Endodermal cell (in vitro differentiated cells): ENCODE data around the gene BCAM. TPM values are rescaled to one million over a fixed set of nuclear protein-coding genes. Genes with fewer than 3 reads are reported as not detected.
"Not testable (repeated sequence)": the region's sequence is repeated elsewhere in the genome, so short reads cannot be mapped to it uniquely, and the experiment has no call there.

Experiments used
- DNase-seq: peaks from one replicate; pipeline ENCODE4 v3.0.0-alpha.2; 2017
- H3K27ac ChIP-seq: 2 replicates; pipeline ENCODE4 v1.5.1; 2013; ENCODE audit warnings: mild to moderate bottlenecking, low read depth, low read length, moderate library complexity
- H3K27me3 ChIP-seq: 2 replicates; pipeline ENCODE4 v1.6.1; 2013; ENCODE audit warnings: mild to moderate bottlenecking, low read length, moderate library complexity; ENCODE audit not compliant: insufficient read depth, control insufficient read depth, poor library complexity, severe bottlenecking
- H3K36me3 ChIP-seq: 2 replicates; pipeline ENCODE4 v1.7.0; 2013; ENCODE audit warnings: mild to moderate bottlenecking, low read length, moderate library complexity; ENCODE audit not compliant: control insufficient read depth, insufficient read depth
- H3K4me1 ChIP-seq: one replicate; pipeline ENCODE4 v1.7.0; 2013; ENCODE audit warnings: low read length; ENCODE audit not compliant: control insufficient read depth, insufficient read depth
- H3K4me3 ChIP-seq: 2 replicates; pipeline ENCODE4 v1.5.1; 2013; ENCODE audit warnings: mild to moderate bottlenecking, low read length, moderate library complexity
- H3K9ac ChIP-seq: 2 replicates; pipeline ENCODE4 v1.6.1; 2013; ENCODE audit warnings: mild to moderate bottlenecking, low read length, moderate library complexity; ENCODE audit not compliant: poor library complexity, severe bottlenecking; ENCODE audit errors: extremely low read depth
- H3K9me3 ChIP-seq: 2 replicates; pipeline ENCODE4 v1.6.1; 2013; ENCODE audit warnings: mild to moderate bottlenecking, low read length, moderate library complexity; ENCODE audit not compliant: control insufficient read depth
- H3K27ac Mint-ChIP-seq: 2 replicates; pipeline ENCODE4 v1.8.0; 2020; ENCODE audit warnings: mixed read lengths
- H3K27me3 Mint-ChIP-seq: 2 replicates; pipeline ENCODE4 v1.8.0; 2021; ENCODE audit warnings: mild to moderate bottlenecking, mixed read lengths; ENCODE audit not compliant: insufficient read depth
- H3K36me3 Mint-ChIP-seq: 2 replicates; pipeline ENCODE4 v1.8.0; 2020; ENCODE audit warnings: low read depth, mixed read lengths
- H3K4me1 Mint-ChIP-seq: 2 replicates; pipeline ENCODE4 v1.8.0; 2020; ENCODE audit warnings: mixed read lengths
- H3K4me3 Mint-ChIP-seq: 2 replicates; pipeline ENCODE4 v1.8.0; 2020; ENCODE audit warnings: mild to moderate bottlenecking, moderate library complexity, mixed read lengths
- H3K9me3 Mint-ChIP-seq: 2 replicates; pipeline ENCODE4 v1.8.0; 2020; ENCODE audit warnings: mild to moderate bottlenecking, mixed read lengths
- CTCF ChIP-seq: fragments of 200-600 bp; sonication (generic); conservative IDR thresholded peaks from 2 replicates; pipeline ENCODE4 v1.5.0; 2021; ENCODE audit warnings: antibody characterized with exemption, mild to moderate bottlenecking
- WGBS, 2 experiments: methylation state at CpG; one replicate each; pipeline versions ENCODE4 v1.1.5 to v1.1.7; 2013; ENCODE audit warnings: missing lambda C conversion rate in 2 of 2, mixed read lengths in 1 of 2; ENCODE audit not compliant: insufficient coverage in 1 of 2, insufficient read length in 1 of 2; 5-methylcytosine and 5-hydroxymethylcytosine counted together
- total RNA-seq, 2 donors: library from RNA; stranded (reverse); fragmentation: NEBNext Ultra II Directional in 1 of 2; extraction: Animal tissue kit (Norgen Biotek cat#: 25700) in 1 of 2; gene quantifications; 2 replicates in 1 of 2; 3 replicates in 1 of 2; pipeline ENCODE4 v1.2.1, GENCODE V29; 2021

Gene BCAM
- total RNA-seq, 2 donors from 2014 or later = 62.9 to 64.0 TPM

GRCh38 chr19:44779150-44779549 lies 29.8 kb upstream of the BCAM start:
- Histone ChIP-seq H3K4me1 (no peaks in the 10 kb centered on the region), H3K9me3 (no peaks in the 10 kb centered on the region), H3K27me3 (no peaks in the 10 kb centered on the region), H3K9ac (no peak overlapping the region), H3K27ac (no peak overlapping the region), H3K36me3 (no peaks in the 10 kb centered on the region), H3K4me3 (no peak overlapping the region)
- Mint-ChIP-seq H3K36me3 (no peaks in the 10 kb centered on the region), H3K9me3 (no peaks in the 10 kb centered on the region), H3K27me3 (peaks cover 6% of the 10 kb centered on the region), H3K4me3 (peak overlapping the region; percentile 23), H3K4me1 (peaks cover under 1% of the 10 kb centered on the region), H3K27ac (no peak overlapping the region)
- WGBS, 2 experiments = 90 to 100% methylated on average over 1 to 2 of the region's 2 CpGs
- TF ChIP-seq CTCF = no peak
- no peak for DNase-seq

DNA sequence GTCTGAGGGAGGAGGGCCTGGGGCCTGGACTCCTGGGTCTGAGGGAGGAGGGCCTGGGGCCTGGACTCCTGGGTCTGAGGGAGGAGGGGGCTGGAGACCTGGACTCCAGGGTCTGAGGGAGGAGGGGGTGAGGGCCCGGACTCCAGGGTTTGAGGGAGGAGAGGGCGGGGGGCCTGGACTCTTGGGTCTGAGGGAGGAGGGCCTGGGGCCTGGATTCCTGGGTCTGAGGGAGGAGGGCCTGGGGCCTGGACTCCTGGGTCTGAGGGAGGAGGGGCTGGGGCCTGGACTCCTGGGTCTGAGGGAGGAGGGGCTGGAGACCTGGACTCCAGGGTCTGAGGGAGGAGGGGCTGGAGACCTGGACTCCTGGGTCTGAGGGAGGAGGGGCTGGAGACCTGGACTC lies 27.2 kb upstream of the BCAM start:
- not testable (repeated sequence) for H3K4me1 ChIP-seq, H3K27ac ChIP-seq, H3K9ac ChIP-seq, H3K4me1 Mint-ChIP-seq, H3K9me3 ChIP-seq, H3K36me3 ChIP-seq, H3K27me3 Mint-ChIP-seq, H3K27me3 ChIP-seq, H3K9me3 Mint-ChIP-seq, H3K4me3 Mint-ChIP-seq, H3K4me3 ChIP-seq, H3K27ac Mint-ChIP-seq, DNase-seq, H3K36me3 Mint-ChIP-seq
- 96% methylated on average over 2 of the region's 2 CpGs; no CpG with 5 or more reads in 1 of the 2 experiments for WGBS, 2 experiments

- Histone ChIP-seq H3K27ac (no peak overlapping the region), H3K27me3 (no peaks in the 10 kb centered on the region), H3K4me3 (no peak overlapping the region), H3K9ac (no peak overlapping the region), H3K9me3 (no peaks in the 10 kb centered on the region), H3K4me1 (no peaks in the 10 kb centered on the region), H3K36me3 (no peaks in the 10 kb centered on the region)
- Mint-ChIP-seq H3K9me3 (no peaks in the 10 kb centered on the region), H3K27me3 (no peaks in the 10 kb centered on the region), H3K36me3 (no peaks in the 10 kb centered on the region), H3K4me1 (peaks cover 6% of the 10 kb centered on the region), H3K4me3 (no peak overlapping the region), H3K27ac (no peak overlapping the region)
- DNase-seq = no peak
- TF ChIP-seq CTCF = peak; percentile 54
- WGBS, 2 experiments = 94 to 98% methylated on average over 2 to 4 of the region's 5 CpGs
These were observed 26.2 kb upstream of the BCAM start for GRCh38 chr19:44782729-44783128.

GRCh38 chr19:44783545-44783944 lies 25.4 kb upstream of the BCAM start:
- Histone ChIP-seq H3K9ac (no peak overlapping the region), H3K27me3 (no peaks in the 10 kb centered on the region), H3K4me3 (no peak overlapping the region), H3K36me3 (no peaks in the 10 kb centered on the region), H3K27ac (no peak overlapping the region), H3K4me1 (no peaks in the 10 kb centered on the region), H3K9me3 (no peaks in the 10 kb centered on the region)
- TF ChIP-seq CTCF = no peak
- no peaks in the 10 kb centered on the region for H3K9me3 Mint-ChIP-seq
- DNase-seq = no peak
- peaks cover 6% of the 10 kb centered on the region for H3K4me1 Mint-ChIP-seq
- no peak overlapping the region for H3K27ac Mint-ChIP-seq
- H3K4me3 Mint-ChIP-seq = no peak overlapping the region
- H3K36me3 Mint-ChIP-seq = no peaks in the 10 kb centered on the region
- 93 to 94% methylated on average over 4 of the region's 4 CpGs for WGBS, 2 experiments
- H3K27me3 Mint-ChIP-seq = no peaks in the 10 kb centered on the region
